Mammary epithelial cell (primary cell): ENCODE results near the gene EEFSEC.

Experiments
- CTCF ChIP-seq, 2 donors: IDR thresholded peaks in 1 of 2; conservative IDR thresholded peaks in 1 of 2; 2 replicates each; pipeline ENCODE4 v1.5.1; 2011 to 2012; ENCODE audit warnings: inconsistent platforms in 2 of 2, low read length in 2 of 2, mild to moderate bottlenecking in 2 of 2, control low read depth in 1 of 2, low read depth in 1 of 2; ENCODE audit not compliant: insufficient read depth in 1 of 2; ENCODE audit errors: extremely low read depth in 1 of 2
- EZH2 ChIP-seq: IDR thresholded peaks from 2 replicates; pipeline ENCODE4 v1.6.1; 2012; ENCODE audit warnings: low read length, inconsistent platforms, borderline replicate concordance

GRCh38 chr3:128448491-128448890 is 295.2 kb downstream of the EEFSEC start:
- TF ChIP-seq CTCF (conservative IDR thresholded peaks at IDR 0.05 in 1 of 2, IDR thresholded peaks at IDR 0.05 in 1 of 2; ENCODE audit: extremely low read depth in 1 of 2, insufficient read depth in 1 of 2, low read depth in 1 of 2, low read length in 2 of 2) (no peak), EZH2 (no peak)
